Suppressor macrophage treated with lipopolysaccharide for 4 hours (primary cell): ENCODE results near the gene TRIM61.
"Not testable (repeated sequence)": the region's sequence is repeated elsewhere in the genome, so short reads cannot be mapped to it uniquely, and the experiment has no call there.

Experiments
- DNase-seq: peaks from one replicate; pipeline ENCODE4 v3.0.0-alpha.2; 2020

Gene TRIM61

DNA sequence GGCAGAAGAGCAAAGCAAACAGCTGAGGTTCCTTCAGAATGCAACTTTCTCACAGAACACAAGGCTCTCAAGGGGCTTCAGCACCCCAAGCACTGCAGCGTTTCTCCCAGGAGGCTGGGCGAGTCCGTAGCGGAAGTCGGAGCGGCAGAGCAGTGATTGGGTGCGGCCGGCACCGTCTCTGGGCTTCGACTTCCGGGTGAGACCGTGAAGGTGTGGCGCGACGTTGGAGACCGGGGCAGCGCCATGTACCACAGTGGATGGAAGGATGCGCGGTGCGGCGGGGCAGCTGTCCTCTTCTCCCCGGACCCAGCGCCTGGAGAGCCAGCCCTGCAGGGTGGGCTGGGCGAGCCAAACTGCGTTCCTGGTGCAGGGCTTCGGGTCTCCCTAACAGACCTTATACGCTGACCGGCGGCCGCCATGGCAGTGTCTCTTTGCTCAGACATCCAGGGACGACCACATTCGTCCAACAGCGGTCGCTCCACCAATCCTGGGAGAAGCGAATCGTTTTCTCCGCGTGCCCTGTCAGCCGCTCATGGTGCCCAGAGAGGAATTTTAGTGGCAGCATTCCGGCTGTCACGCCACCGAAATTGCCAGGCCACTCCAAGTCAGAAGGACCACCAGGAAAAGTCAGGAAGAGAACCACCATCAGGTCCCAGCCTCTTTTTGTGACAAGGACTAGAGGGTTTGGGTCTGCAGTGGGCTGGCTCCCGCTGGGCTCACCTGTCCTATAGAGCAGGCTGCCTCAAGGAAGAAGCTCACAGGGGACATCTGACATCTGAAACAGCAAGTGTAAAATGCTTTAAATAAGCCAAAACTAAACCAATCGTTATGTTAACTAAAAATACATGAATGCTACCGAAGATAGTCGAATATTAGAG, 20.5 kb downstream of the TRIM61 start:
- peak; percentile 75 for DNase-seq

DNA sequence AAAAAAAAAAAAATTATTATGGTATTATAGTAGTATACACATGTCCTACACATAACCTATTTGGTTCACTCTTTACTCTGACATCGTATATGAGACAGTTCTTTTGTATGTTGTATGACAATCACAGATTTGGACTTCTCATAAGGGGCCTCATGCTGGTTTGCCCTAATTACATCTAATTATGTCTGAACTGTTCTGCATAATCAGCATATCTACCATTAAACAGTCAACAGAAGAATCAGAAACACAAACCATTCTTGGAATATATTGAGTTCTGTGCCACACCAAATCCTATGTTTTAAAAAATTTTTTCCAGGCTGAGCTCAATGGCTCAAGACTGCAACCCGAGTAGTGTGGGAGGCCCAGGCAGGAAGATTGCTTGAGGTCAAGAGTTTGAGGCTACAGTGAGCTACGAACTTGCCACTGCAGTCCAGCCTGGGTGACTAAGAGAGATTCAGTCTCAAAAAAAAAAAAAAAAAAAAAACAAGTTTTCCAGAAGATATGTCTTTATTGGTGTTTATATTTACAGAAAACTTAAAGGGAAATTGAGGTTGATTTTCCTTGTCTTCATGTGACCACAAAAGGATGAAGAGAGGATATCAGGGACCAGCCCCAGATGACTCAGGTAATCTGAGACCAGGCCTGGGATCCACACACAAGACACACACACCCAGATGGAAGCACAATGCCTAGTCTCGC, 22.2 kb downstream of the TRIM61 start:
- DNase-seq: no peak

DNA sequence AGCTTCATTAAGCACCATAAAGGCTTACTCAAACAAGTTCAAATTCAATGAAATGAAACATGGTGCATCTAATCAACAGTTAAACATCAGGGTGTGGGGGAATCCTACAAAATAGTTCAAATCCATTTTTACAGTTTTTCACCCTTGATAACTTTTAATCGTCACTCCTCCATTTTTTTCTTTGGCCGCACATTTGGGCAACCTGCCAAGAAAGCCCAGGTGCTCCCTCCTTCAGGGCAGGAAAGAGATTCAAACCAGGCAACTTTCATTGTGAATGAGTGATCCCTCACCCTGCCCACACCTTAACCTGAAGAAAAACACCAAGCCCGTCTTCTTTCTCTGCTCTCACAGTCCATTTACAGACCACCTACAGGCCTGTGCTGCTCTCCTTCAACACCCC, 24.9 kb downstream of the TRIM61 start:
- no peak for DNase-seq

DNA sequence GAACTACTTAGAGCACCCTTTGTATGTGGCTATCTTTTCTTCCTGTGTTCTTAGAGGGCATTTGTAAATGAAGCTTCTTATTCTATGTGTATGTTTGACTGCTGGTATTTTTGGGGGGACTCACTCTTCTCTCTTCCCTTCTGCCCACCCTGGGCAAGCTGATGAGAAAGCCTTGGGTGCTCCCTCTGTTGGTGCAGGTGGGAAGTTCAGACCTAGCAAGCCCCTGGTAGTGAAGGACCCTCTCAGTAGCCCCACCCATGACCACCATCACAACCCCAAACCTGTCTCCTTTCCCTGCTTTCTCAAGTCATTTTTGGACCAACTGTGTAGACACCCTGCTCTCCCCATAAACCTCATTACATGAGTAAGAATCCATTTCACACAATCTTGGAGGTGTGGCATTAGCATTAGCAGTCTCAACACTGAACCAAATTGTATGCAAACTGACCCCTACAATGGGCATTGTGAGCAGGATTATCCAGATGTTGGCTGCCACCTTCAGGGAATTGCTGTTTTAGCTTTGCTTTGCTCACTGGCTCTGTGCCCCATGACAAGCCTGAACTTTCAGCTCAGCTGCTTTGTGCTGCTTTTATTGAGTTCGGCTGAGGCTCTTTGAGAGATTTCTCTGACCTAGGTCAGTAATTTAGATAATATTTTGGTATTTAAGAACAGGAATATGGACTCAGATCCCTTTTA, 27.9 kb downstream of the TRIM61 start:
- DNase-seq: no peak

DNA sequence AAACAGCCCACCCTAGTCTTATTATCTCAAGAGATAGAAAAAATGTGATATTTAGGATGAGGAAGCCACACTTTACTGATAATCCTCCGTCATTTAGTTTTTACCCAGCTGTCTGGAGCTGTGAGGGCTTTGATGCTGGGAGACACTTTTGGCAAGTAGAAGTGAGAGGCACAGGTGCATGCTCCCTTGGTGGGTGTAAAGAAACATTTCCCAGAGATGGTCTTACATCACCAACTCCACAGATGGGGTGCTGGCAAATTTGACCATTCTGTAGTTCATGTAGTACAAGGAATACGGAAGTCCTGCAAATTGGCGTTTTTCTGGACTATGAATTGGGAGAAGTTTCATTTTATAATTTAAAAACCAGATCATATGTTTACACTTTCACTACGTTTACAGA, 28.5 kb downstream of the TRIM61 start:
- no peak for DNase-seq

DNA sequence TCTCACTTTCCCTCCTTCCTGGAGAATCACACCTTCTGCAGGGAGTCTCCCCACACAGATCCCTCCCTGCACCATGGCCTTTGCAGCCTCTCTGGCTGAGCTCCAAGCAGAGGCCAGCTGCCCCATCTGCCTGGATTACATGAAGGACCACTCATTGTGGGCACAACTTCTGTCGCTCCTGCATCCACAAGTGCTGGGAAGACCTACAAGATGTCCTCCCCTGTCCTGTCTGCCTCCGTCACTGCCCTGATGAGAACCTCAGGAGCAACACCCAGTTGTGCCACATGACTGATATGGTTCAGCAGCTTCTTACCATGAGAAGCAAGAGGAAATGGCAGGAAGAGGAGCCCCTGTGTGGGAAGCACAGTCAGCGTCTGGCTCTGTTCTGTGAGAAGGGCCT, 29.5 kb downstream of the TRIM61 start:
- not testable (repeated sequence) for DNase-seq

DNA sequence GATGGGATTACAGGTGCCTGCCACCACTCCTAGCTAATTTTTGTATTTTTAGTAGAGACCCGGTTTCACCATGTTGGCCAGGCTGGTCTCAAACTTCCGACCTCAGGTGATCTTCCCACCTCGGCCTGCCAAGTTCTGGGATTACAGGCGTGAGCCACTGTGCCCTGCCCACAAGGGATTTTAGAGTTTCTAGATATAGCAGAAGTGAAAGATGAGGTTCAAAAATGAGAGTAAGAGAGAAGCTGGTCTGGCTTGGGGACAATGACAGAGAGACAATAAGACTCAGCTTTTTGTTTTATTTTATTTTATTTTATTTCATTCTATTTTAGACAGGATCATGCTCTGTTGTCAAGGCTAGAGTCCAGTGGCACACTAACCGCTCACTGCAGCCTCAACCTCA, 30.6 kb downstream of the TRIM61 start:
- DNase-seq: no peak

DNA sequence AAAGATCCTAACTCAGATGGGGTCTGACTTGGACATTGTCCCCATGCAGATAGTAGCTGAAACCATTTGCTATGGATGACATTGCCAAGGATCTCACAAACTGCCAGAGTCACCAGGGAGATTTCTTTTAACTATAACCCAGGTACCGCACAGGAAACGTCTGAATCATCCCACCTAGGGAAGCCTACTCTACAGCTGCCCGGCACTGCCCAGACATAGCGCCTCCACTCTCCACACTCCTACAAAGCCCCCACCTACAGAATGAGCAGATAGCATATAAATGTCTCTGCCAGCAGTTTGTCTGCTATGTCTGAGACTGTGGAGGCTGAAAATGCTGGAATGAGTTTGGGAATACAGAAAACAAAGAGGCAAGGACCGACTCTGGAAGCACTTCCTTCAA, 32.3 kb downstream of the TRIM61 start:
- no peak for DNase-seq

DNA sequence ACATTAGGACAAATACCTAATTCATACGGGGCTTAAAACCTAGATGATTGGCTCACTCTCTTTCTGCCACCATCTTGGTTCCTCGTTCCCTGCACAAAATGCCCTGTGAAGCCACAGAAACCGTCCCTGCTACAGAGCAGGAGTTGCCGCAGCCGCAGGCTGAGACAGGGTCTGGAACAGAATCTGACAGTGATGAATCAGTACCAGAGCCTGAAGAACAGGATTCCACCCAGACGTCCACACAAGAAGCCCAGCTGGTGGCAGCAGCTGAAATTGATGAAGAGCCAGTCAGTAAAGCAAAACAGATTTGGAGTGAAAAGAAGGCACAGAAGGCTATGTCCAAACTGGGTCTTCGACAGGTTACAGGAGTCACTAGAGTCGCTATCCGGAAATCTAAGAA, 34.3 kb downstream of the TRIM61 start:
- no peak for DNase-seq

DNA sequence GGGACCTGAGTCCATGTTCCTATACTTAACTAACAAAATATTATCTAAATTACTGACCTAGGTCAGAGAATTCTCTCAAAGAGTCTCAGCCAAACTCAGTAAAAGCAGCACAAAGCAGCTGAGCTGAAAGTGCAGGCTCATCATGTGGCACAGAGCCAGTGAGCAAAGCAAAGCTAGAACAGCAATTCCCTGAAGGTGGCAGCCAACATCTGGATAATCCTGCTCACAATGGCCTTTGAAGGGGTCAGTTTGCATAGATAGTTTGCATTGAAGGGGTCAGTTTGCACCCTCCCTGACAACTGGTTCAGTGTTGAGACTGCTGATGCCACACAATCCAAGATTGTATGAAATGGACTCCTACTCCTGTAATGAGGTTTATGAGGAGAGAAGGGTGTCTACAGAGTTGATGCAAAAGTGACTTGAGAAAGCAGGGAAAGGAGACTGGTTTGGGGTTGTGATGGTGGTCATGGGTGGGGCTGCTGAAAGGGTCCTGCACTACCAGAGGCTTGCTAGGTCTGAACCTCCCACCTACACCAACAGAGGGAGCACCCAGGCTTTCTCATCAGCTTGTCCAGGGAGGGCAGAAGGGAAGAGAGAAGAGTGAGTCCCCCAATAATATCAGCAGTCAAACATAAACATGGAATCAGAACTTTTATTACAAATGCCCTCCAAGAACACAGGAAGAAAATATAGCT, 39.7 kb downstream of the TRIM61 start:
- DNase-seq: no peak

DNA sequence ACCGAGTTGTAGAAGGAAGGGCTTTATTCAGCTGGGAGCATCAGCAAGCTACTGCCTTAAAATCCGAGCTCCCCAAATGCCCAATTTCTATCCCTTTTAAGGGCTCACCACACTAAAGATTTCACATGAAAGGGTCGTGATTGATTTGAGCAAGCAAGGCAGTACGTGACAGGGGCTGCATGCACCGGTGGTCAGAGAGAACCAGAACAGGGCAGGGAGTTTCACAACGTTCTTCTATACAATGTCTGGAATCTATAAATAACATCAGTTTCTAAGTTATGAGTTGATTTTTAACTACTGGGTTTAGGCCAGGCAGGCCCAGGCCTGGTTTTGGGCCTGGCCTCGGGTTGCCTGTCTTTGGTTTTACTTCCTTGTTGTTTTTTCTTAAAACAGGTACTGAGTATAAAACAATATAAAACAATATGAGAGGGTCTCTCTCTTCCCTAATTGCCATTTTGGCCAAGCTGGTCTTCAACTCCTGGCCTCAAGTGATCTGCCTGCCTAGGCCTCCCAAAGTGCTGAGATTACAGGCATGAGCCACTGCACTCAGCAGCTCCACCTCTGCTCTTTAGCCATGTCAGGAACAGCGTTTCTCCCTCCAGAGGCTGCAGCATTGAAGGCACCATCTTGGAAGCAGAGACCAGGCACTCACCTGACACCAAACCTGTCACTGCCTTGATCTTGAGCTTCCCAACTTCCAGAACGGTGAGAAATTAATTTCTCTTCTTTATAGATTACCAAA, 41.4 kb downstream of the TRIM61 start:
- not testable (repeated sequence) for DNase-seq

DNA sequence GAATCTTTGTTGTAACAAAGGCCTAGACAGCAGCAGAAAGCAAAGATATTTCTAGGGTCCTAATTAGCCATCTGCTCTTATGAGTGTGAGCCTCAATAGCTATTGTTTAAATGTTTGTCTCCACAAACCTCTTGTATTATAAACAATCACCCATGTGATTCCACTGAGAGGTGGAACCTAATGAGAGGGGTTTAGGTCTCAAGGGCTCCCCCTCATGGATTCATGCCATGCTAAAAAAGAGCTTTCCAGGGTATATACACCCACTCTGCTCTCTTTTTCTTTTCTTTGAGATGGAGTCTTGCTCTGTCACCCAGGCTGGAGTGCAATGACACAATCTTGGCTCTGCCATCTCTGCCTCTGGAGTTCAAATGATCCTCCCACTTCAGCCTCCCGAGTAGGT, 42.1 kb downstream of the TRIM61 start:
- no peak for DNase-seq

DNA sequence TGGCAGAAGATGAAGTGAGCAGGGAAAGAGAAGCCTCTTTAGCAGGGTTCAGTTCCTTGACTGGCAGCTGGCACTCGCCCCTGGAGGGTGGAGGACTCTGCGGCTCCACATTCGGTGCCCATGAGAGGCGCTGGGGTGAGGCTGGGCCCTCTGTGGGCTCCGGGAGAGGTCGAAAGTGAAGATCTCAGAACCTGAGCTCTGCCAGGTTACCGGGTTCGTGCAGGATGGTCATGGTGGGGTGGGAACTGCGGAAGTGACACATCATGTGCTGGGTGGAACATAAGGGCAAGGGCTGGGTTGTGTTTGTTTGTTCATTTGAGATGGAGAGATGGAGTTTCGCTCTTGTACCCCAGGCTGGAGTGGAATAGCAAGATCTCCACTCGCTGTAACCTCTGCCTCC, 44.2 kb downstream of the TRIM61 start:
- DNase-seq: no peak

DNA sequence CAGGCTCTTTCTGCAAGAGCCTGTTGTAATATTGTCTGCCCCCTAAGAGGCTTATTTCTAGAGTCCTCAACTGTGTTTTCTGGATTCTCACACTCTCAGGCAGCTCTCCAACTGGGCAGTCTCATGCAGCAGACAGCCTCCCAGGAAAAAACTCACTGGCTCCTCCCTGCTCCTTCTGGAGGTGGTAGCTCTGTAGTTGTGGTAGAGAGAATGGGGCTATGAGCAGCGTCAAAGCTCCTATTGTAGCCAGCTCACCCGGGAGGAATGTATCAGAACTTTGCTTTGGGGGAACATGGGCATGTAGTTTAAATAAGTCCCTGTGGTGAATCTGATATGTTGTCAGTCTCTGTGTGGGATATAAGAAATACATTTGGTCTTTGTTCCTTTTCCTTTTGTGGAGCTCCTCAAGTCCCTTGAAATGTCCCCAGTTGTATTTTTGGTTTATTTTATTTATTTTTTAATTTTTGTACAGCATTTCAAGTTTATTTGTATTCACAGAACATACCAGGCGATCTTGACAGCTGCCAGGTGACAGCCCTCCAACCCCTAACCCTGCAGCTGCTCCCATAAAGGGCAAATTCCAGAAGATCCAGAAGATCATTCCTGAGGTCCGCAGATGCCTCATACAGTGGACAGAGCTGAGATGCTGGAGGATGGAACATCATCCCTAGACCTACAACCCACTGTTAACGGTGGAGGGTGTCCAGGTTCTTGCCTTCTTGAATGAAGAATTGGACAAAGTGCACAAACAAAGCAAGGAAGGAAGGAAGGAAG, 45.7 kb downstream of the TRIM61 start:
- DNase-seq: no peak

DNA sequence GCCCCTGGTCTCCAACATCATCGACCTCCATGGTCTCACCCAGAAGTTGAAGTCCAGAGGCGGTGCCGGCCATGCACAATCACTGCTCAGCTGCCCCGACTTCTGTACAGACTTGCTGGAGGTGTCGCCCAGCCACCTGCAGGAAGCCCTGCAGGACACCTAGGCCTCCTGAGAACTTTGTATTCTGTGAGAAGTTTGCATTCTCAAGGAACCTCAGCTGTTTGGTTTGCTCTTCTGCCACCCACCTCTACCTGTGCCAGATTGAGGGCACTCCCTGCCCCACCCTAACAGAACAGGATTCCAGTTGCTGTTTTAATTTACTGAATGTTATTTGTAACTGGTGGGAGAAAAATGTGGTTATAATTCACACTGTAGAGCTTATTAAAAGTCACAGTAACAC, 46.8 kb downstream of the TRIM61 start:
- no peak for DNase-seq

DNA sequence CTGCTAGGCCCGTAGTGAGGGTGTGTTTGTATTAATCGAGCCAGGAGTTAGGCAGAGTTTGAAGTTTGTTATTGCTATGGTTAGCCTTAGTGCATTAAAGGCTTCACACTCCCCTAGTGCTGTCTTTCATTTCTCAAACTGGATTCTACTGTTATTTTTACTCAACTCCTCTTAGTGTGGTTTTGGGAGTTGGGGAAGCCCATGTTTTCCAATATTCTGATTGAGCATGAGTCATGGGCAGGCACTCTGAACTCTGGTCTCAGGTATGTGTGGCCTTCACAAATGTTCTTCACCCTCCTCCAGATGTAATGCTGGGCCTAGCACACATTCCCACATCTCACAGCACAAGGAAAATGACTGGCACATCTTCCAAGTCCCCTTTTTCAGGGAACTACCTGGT, 50.4 kb downstream of the TRIM61 start:
- DNase-seq: not testable (repeated sequence)

DNA sequence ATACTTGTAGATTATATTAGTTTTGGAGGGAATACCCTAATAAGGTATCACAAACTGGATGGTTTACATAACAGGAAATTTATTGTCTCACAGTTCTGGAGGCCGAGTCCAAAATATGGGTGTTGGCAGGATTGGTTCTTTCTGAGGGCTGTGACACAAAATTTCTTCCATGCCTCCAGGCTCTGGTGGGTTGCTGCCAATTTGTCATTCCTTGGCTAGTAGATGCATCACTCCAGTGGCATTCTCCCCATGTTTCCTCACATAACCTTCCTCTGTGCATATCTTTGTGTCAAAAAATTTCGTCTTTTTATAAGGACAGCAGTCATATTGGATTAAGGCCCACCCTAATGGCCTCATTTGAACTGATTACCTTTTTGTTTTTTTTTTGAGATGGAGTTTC, 51.2 kb downstream of the TRIM61 start:
- DNase-seq: no peak

DNA sequence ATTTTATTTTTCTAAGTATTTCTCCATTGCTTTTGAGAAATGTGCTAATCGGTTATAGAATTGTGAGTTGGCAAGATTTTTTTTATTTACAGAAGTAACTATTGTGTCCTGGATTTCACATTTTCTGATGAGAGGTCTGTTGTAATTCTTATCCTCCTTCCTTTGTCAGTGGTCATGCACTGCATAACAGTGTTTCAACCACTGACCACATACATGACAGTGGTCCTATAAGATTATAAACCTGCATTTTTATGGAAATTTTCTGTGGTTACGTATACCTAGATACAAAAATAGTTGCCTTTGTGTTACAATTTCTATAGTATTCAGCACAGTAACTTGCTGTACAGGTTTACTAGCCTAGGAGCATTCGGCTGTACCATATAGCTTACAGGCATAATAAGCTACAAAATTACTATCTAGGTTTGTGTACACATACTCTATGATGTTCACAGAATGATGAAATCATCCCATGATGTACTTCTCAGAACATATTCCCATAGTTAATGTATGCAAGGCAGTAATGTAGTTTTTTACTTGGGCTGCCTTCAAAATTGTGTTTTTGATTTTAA, 52.7 kb downstream of the TRIM61 start:
- DNase-seq: no peak

DNA sequence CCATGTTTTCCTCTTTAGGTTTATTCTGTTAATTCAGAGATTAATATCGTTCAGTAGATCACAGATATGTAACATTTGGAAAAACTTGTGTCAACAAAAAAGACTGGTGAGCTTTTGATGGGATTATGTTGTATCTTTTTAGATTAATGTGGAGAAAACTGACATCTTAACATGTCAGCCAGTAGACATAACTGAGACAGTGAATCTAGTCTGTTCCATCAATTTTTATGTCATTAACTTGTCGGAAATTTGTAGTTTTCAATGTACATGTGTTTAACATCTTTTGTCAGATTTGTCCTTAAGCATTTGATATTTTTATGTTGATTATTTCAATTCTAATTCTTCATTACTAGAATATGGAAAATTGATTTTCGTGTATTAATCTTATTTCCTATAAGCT, 58.5 kb downstream of the TRIM61 start:
- no peak for DNase-seq
